ENCODE data around the gene MRPS31. TPM values are rescaled to one million over a fixed set of nuclear protein-coding genes. Genes with fewer than 3 reads are reported as not detected.

MRPS31 gene
- polyA plus RNA-seq, 3 donors, result 9.5 to 11.4 (median 11.3) TPM

GRCh38 chr13:40812102-40812501, 41.1 kb upstream of the MRPS31 start:
- Histone ChIP-seq H3K36me3 (replicated peaks in 1 of 2; ENCODE audit: control insufficient read depth in 1 of 2, insufficient read depth in 2 of 2, low read length in 2 of 2) (peaks cover 0 to 11% of the 10 kb centered on the region in 2 donors), H3K4me1 (ENCODE audit: control insufficient read depth in 1 of 2, insufficient read depth in 2 of 2, low read length in 2 of 2) (peaks cover 14% of the 10 kb centered on the region in 2 donors), H3K4me3 (replicated peaks in 1 of 3; ENCODE audit: low read depth in 2 of 3, low read length in 3 of 3) (no peak overlapping the region), H3K9me3 (replicated peaks in 1 of 2; ENCODE audit: control insufficient read depth in 1 of 2, insufficient read depth in 1 of 2, low read length in 2 of 2) (no peaks in the 10 kb centered on the region), H3K27me3 (ENCODE audit: control insufficient read depth in 2 of 2, insufficient read depth in 2 of 2, low read length in 2 of 2) (no peaks in the 10 kb centered on the region), H4K20me1 (ENCODE audit: insufficient read depth, low read length) (no peaks in the 10 kb centered on the region), H3K27ac (ENCODE audit: low read depth in 1 of 2, low read length in 2 of 2) (peak overlapping the region in 1 of 2 donors; percentile 42), H3K79me2 (ENCODE audit: insufficient read depth, low read length) (no peaks in the 10 kb centered on the region), H3K4me2 (replicated peaks; ENCODE audit: extremely low read depth, low read length, poor library complexity, severe bottlenecking) (no peak overlapping the region), H3K9ac (ENCODE audit: insufficient read depth, low read length, poor library complexity, severe bottlenecking) (no peak overlapping the region), H2AFZ (ENCODE audit: insufficient read depth, low read depth, low read length, poor library complexity, severe bottlenecking) (peak overlapping the region; percentile 10)
- H3K9me3 Mint-ChIP-seq, result peaks cover 0 to 3% (median 0%) of the 10 kb centered on the region in 7 donors
- 0% methylated on average over 1 of the region's 4 CpGs for WGBS (ENCODE audit: insufficient coverage)
- H3K4me3 Mint-ChIP-seq, result peak overlapping the region in 1 of 2 donors; percentile 39
- peaks cover 21 to 45% of the 10 kb centered on the region in 2 donors for H3K36me3 Mint-ChIP-seq
- H3K4me1 Mint-ChIP-seq, result peaks cover 19% of the 10 kb centered on the region
- H3K27ac Mint-ChIP-seq, result peak overlapping the region in 5 of 7 donors; percentile 22 to 87 (median 28)
- intact Hi-C loops (cut with micrococcal nuclease), result loop anchor here in 1 of 2 donors (5.0 kb wide), 1 partner anchor 40 kb away; the partner anchor contains the start of gene MRPS31
- peak in 2 of 3 donors; percentile 7 to 11 for DNase-seq
- no peak for TF ChIP-seq CTCF (IDR thresholded peaks at IDR 0.05)
- H3K27me3 Mint-ChIP-seq (ENCODE audit: low read depth in 3 of 3), result peaks cover 0 to 1% (median 0%) of the 10 kb centered on the region in 3 donors

- H3K27ac Mint-ChIP-seq, result no peak overlapping the region
- Histone ChIP-seq H3K79me2 (ENCODE audit: insufficient read depth, low read length) (no peaks in the 10 kb centered on the region), H2AFZ (ENCODE audit: insufficient read depth, low read depth, low read length, poor library complexity, severe bottlenecking) (no peak overlapping the region), H3K9ac (ENCODE audit: insufficient read depth, low read length, poor library complexity, severe bottlenecking) (no peak overlapping the region), H3K4me3 (replicated peaks in 1 of 3; ENCODE audit: low read depth in 2 of 3, low read length in 3 of 3) (no peak overlapping the region), H4K20me1 (ENCODE audit: insufficient read depth, low read length) (no peaks in the 10 kb centered on the region), H3K4me2 (replicated peaks; ENCODE audit: extremely low read depth, low read length, poor library complexity, severe bottlenecking) (no peak overlapping the region), H3K27me3 (ENCODE audit: control insufficient read depth in 2 of 2, insufficient read depth in 2 of 2, low read length in 2 of 2) (no peaks in the 10 kb centered on the region), H3K9me3 (replicated peaks in 1 of 2; ENCODE audit: control insufficient read depth in 1 of 2, insufficient read depth in 1 of 2, low read length in 2 of 2) (no peaks in the 10 kb centered on the region), H3K4me1 (ENCODE audit: control insufficient read depth in 1 of 2, insufficient read depth in 2 of 2, low read length in 2 of 2) (peaks cover 14% of the 10 kb centered on the region in 2 donors), H3K36me3 (replicated peaks in 1 of 2; ENCODE audit: control insufficient read depth in 1 of 2, insufficient read depth in 2 of 2, low read length in 2 of 2) (peaks cover 0 to 30% of the 10 kb centered on the region in 2 donors), H3K27ac (ENCODE audit: low read depth in 1 of 2, low read length in 2 of 2) (no peak overlapping the region)
- peaks cover 0 to 3% (median 0%) of the 10 kb centered on the region in 7 donors for H3K9me3 Mint-ChIP-seq
- H3K4me1 Mint-ChIP-seq, result peaks cover 21% of the 10 kb centered on the region
- H3K36me3 Mint-ChIP-seq, result peaks cover 25 to 55% of the 10 kb centered on the region in 2 donors
- intact Hi-C loops (cut with micrococcal nuclease), result no loop called here
- no peak for DNase-seq
- TF ChIP-seq CTCF (IDR thresholded peaks at IDR 0.05), result no peak
- H3K4me3 Mint-ChIP-seq, result no peak overlapping the region
- WGBS (ENCODE audit: insufficient coverage), result 90% methylated on average over 2 of the region's 5 CpGs
- peaks cover 0 to 2% (median 0%) of the 10 kb centered on the region in 3 donors for H3K27me3 Mint-ChIP-seq (ENCODE audit: low read depth in 3 of 3)
These were observed 38.5 kb upstream of the MRPS31 start for GRCh38 chr13:40809471-40809870.

Data from CD14-positive monocyte (primary cell).